ENCODE measurements around the gene TULP4.

Gene TULP4

GRCh38 chr6:158270389-158271127 is 41.7 kb upstream of the TULP4 start:
- TF ChIP-seq, protein P1, sequence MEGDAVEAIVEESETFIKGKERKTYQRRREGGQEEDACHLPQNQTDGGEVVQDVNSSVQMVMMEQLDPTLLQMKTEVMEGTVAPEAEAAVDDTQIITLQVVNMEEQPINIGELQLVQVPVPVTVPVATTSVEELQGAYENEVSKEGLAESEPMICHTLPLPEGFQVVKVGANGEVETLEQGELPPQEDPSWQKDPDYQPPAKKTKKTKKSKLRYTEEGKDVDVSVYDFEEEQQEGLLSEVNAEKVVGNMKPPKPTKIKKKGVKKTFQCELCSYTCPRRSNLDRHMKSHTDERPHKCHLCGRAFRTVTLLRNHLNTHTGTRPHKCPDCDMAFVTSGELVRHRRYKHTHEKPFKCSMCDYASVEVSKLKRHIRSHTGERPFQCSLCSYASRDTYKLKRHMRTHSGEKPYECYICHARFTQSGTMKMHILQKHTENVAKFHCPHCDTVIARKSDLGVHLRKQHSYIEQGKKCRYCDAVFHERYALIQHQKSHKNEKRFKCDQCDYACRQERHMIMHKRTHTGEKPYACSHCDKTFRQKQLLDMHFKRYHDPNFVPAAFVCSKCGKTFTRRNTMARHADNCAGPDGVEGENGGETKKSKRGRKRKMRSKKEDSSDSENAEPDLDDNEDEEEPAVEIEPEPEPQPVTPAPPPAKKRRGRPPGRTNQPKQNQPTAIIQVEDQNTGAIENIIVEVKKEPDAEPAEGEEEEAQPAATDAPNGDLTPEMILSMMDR (IDR thresholded peaks at IDR 0.05; ENCODE audit: low read depth, low read length): no peak
- H3K4me3 ChIP-seq (ENCODE audit: low read depth, low read length): no peak overlapping the region

GRCh38 chr6:158272324-158272723 is 39.9 kb upstream of the TULP4 start:
- TF ChIP-seq, protein P1 (IDR thresholded peaks at IDR 0.05; ENCODE audit: low read depth, low read length): no peak
- no peak overlapping the region for H3K4me3 ChIP-seq (ENCODE audit: low read depth, low read length)

DNA sequence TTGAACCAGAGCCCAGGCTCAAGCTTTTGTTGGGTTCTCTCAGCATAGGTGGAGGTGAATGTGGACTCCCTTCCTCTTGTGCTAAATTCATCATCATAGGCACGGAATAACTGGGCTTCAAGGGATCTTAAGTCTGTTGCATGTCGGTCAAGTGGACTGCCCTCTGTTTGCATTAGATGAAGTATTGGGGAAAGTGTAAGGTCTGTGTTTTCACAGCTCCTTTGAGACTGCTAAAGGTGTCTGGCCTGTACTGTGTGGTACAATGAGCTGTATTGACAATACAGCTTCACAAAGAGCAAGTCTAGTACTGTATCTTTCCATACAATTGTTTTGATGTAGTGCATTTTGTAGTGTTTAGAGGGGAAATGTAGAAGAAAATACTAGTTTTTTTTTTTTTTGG is 34.3 kb upstream of the TULP4 start:
- no peak overlapping the region for H3K4me3 ChIP-seq (ENCODE audit: low read depth, low read length)
- TF ChIP-seq, protein P1 (IDR thresholded peaks at IDR 0.05; ENCODE audit: low read depth, low read length): no peak

GRCh38 chr6:158279615-158280014 is 32.6 kb upstream of the TULP4 start:
- H3K4me3 ChIP-seq (ENCODE audit: low read depth, low read length): no peak overlapping the region
- TF ChIP-seq, protein P1 (IDR thresholded peaks at IDR 0.05; ENCODE audit: low read depth, low read length): no peak

GRCh38 chr6:158283304-158283980 is 28.8 kb upstream of the TULP4 start:
- TF ChIP-seq, protein P1 (IDR thresholded peaks at IDR 0.05; ENCODE audit: low read depth, low read length): no peak
- peak overlapping the region; percentile 41 for H3K4me3 ChIP-seq (ENCODE audit: low read depth, low read length)

DNA sequence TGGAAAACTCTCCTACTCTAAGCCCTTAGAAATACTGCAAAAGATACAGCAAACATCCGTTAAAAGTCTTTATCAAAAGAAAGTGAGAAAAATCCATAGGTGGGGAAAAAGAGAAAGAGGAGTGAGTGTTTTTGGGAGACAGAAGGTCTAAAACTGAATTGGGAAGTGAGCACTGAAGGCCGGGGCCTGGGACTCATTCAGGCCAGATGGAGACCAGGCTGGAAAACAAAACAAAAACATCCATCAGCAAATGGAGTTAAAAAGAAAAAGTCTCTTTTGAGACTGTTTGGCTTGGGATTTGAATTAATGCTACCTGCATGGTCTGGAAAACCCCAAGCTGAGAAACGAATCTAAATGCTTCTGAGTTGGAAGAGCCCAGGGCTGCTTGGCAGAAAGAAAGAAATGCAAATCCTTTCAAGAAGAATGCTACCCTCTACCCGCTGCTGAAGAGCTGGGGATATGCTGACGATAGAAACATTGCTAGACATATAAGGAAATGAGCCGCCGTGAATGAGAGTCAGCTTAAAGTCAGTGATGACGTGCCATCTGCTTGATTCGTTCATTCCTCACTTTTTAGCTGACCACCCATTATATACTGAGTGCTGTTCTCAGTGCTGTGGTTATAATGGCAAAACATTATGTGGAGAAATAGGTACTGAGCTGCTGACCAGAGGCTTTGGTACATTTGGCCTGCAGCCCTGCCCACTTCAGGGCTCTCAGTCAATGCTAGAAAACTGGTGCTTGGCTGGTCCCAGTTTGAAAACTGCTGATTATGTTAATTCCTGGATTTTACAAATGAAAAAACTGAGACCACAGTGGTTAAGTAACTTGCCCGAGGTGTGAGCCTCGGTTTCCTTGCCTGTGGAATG is 28.0 kb upstream of the TULP4 start:
- TF ChIP-seq, protein P1 (IDR thresholded peaks at IDR 0.05; ENCODE audit: low read depth, low read length): no peak
- peak overlapping the region; percentile 41 for H3K4me3 ChIP-seq (ENCODE audit: low read depth, low read length)

All from WI38 (cell line).